ENCODE measurements around the gene CLDN16. TPM values are rescaled to one million over a fixed set of nuclear protein-coding genes. Genes with fewer than 3 reads are reported as not detected.

The CLDN16 gene
- total RNA-seq: not detected in 2 replicates

- Mint-ChIP-seq H3K27me3 (no peaks in the 10 kb centered on the region), H3K36me3 (ENCODE audit: low read depth) (no peaks in the 10 kb centered on the region), H3K27ac (no peak within 1 kb of the TSS), H3K4me1 (no peaks in the 10 kb centered on the region), H3K4me3 (no peak within 1 kb of the TSS), H3K9me3 (no peaks in the 10 kb centered on the region)
- CTCF ChIA-PET: no interaction called here
- DNase-seq (no peak), ATAC-seq (ENCODE audit: low read depth) (no peak)
- intact Hi-C loops (cut with micrococcal nuclease): no loop called here
- POLR2A ChIA-PET: no interaction called here
- no peak for TF ChIP-seq CTCF (IDR thresholded peaks at IDR 0.05)
Measured at GRCh38 chr3:190387578-190388213, at the start of gene CLDN16. TSS of gene CLDN16 (plus strand) at chr3:190388163. CDS start at chr3:190388330, 167 bp downstream.

- peaks cover 2% of the 10 kb centered on the region for H3K27me3 Mint-ChIP-seq
- ChIA-PET POLR2A (no interaction called here), CTCF (no interaction called here)
- ATAC-seq (ENCODE audit: low read depth) (no peak), DNase-seq (no peak)
- peaks cover 2% of the 10 kb centered on the region for H3K9me3 Mint-ChIP-seq
- no peak for TF ChIP-seq CTCF (IDR thresholded peaks at IDR 0.05)
- no peak overlapping the region for H3K27ac Mint-ChIP-seq
- H3K36me3 Mint-ChIP-seq (ENCODE audit: low read depth): no peaks in the 10 kb centered on the region
- no peaks in the 10 kb centered on the region for H3K4me1 Mint-ChIP-seq
- no peak overlapping the region for H3K4me3 Mint-ChIP-seq
- intact Hi-C loops (cut with micrococcal nuclease): no loop called here
Measured at GRCh38 chr3:190338717-190339116, 49.2 kb upstream of the CLDN16 start.

GRCh38 chr3:190339130-190339529, 48.8 kb upstream of the CLDN16 start:
- DNase-seq: no peak
- Mint-ChIP-seq H3K27ac (no peak overlapping the region), H3K36me3 (ENCODE audit: low read depth) (no peaks in the 10 kb centered on the region), H3K4me1 (no peaks in the 10 kb centered on the region), H3K27me3 (peaks cover 2% of the 10 kb centered on the region), H3K4me3 (no peak overlapping the region), H3K9me3 (peaks cover 2% of the 10 kb centered on the region)
- intact Hi-C loops (cut with micrococcal nuclease): no loop called here
- ChIA-PET POLR2A (no interaction called here), CTCF (no interaction called here)
- no peak for ATAC-seq (ENCODE audit: low read depth)
- no peak for TF ChIP-seq CTCF (IDR thresholded peaks at IDR 0.05)

GRCh38 chr3:190340071-190340470, 47.9 kb upstream of the CLDN16 start:
- no peak for DNase-seq
- no peaks in the 10 kb centered on the region for H3K36me3 Mint-ChIP-seq (ENCODE audit: low read depth)
- ATAC-seq (ENCODE audit: low read depth): no peak
- no peak for TF ChIP-seq CTCF (IDR thresholded peaks at IDR 0.05)
- no peak overlapping the region for H3K4me3 Mint-ChIP-seq
- POLR2A ChIA-PET: no interaction called here
- H3K4me1 Mint-ChIP-seq: no peaks in the 10 kb centered on the region
- CTCF ChIA-PET: no interaction called here
- intact Hi-C loops (cut with micrococcal nuclease): no loop called here
- no peak overlapping the region for H3K27ac Mint-ChIP-seq
- H3K27me3 Mint-ChIP-seq: peaks cover 2% of the 10 kb centered on the region
- peaks cover 2% of the 10 kb centered on the region for H3K9me3 Mint-ChIP-seq

GRCh38 chr3:190345027-190345821, 42.7 kb upstream of the CLDN16 start:
- no peak overlapping the region for H3K4me3 Mint-ChIP-seq
- POLR2A ChIA-PET: no interaction called here
- H3K36me3 Mint-ChIP-seq (ENCODE audit: low read depth): no peaks in the 10 kb centered on the region
- H3K9me3 Mint-ChIP-seq: peaks cover 7% of the 10 kb centered on the region
- ATAC-seq (ENCODE audit: low read depth) (no peak), DNase-seq (no peak)
- intact Hi-C loops (cut with micrococcal nuclease): no loop called here
- H3K27ac Mint-ChIP-seq: no peak overlapping the region
- peaks cover 2% of the 10 kb centered on the region for H3K27me3 Mint-ChIP-seq
- TF ChIP-seq CTCF (IDR thresholded peaks at IDR 0.05): no peak
- CTCF ChIA-PET: no interaction called here
- H3K4me1 Mint-ChIP-seq: no peaks in the 10 kb centered on the region
